HG02798 (cell line): ENCODE measurements around the gene MITF.

Experiments
- ATAC-seq: cut with Tn5 transposase; IDR thresholded peaks from one replicate; pipeline ENCODE4 v1.9.1; 2021; ENCODE audit warnings: mild to moderate bottlenecking; ENCODE audit not compliant: unreplicated experiment, poor library complexity

Gene MITF

DNA sequence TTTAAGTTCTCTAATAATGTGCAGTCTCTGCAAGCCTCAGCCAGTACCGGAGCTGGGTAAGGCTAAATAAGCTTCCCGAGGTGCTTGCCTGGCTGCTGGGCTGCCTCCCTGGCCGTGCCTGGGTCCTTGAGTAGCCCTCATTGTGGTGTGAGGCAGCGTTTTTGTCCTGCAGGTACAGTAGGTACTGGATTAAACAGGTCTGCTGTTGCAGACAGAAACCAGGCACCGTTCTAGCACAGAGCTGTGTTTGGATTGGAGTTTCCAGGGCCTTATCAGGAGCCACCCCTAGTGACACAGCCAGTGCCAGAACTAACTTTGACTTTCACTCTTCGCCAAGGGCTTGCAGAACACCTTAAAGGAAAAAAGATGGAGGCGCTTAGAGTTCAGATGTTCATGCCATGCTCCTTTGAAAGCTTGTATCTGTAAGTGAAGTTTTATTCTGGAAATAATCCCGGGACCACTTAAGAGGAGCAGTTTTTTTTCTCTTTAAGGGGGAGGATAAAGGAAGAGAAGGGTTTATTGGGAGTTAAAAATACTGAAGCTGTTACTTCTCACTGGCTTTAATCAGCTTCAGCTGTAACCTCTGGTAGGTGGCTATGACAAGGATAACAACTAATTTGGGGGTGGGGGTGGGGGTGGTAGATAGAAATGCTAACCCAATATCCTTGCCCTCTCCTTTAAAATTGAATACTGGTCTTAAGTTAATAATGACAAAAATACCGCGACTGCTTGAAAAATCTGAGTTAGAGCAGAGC is 126.8 kb downstream of the MITF start:
- ATAC-seq: no peak

DNA sequence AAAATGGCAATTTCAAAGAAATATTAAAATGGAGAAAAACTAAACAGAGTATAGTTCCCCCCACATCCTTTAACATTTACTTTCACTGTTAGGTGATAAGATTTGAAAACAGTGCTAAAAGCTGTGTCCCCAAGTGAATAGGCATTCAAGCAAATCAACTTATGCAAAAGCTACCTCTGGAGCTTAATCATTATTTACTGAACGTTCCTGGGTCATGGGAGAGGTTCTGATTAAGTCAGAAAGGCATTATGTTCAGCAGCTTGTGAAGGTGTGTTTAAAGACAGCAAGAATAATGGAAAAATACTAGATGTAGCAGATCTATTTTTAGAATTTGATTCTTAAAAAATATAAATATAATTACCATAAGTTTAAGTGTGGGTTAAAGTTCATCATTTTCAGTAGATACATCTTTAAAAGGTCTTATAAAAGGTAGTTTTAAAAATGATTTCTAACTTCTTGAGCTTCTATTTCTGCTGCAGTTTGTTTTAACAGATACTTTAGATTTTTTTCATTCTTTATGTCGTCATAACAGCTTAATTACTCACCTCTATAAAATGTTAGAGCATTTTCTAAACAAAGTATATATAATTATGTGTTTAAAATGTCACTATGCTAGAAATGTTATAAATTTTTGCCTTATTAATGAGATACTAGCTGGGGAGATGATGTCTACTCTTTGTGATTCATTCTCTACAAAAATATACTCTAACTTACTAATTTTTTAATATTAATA is 127.9 kb downstream of the MITF start:
- ATAC-seq: no peak

- no peak for ATAC-seq
Observed at GRCh38 chr3:69867941-69868505, 128.8 kb downstream of the MITF start.

- no peak for ATAC-seq
Observed at GRCh38 chr3:69868841-69869420, 129.7 kb downstream of the MITF start.

DNA sequence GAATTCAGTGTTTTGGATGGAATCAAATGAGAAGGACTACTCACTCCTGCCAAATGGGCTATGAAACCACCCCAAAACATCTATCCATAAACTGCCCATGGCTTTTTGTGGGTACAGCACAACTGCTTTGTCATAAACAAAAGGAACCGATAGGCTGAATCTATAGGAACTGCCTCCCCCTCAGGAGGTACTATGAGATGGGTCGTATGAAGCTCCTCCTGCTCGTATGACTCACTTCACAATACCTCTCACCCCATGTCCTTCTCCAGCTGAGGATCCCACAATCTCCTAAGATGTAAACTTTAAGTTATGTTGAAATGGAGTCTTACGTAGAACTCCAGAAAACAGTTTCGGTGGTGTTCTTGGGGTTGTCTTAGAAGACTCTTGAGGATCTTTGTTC is 130.4 kb downstream of the MITF start:
- ATAC-seq: no peak

- no peak for ATAC-seq
Observed at GRCh38 chr3:69871251-69871650, 132.0 kb downstream of the MITF start.

- ATAC-seq: no peak
Observed at GRCh38 chr3:69871868-69872267, 132.6 kb downstream of the MITF start.

DNA sequence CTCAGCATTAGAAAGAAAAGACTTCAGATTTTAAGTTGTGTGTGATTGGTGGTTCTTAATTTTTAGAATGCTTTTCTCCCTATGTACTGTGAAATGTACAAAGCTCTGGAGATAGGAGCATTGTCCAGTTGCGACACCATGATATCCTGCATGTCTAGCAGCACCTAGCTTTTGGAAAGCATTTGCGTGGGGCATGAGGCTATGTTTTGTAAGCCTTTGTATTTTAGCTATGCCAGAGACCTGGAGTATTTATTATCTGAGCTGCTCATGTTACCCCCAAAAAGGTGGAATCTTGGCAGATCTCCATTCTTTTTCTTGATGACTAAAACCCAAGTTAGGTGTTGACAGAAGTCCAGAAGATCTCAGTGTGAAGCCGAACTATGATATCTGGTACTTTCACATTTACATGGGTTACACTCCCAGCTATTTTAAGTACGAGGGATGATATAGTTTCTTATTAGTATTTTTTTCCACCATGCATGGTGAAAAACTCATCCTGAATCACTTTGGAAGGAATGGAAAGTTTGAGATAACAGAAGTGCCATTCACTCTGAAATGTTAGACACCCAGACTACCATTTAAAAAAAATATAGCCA is 133.6 kb downstream of the MITF start:
- ATAC-seq: no peak

GRCh38 chr3:69876073-69876472 is 136.8 kb downstream of the MITF start:
- no peak for ATAC-seq

DNA sequence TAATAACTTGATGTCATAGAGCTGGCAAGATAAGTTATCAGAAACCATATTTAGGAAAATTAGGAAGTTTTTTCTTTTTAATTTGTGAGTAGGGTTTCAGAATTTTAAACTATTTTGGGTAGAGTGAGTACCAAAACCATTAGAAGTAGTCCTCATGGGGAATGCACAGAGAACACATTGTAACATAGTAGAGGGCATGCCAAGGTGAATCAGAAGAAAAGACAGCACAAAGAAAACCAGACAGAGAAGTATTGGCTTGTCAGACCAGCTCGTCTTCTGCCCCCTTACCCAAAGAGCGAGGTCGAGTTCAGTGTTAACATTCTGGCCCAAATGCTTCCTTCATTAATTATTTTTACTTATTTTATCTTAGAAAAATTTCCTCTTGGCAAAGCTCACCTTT is 139.0 kb downstream of the MITF start:
- no peak for ATAC-seq

- no peak for ATAC-seq
Observed at GRCh38 chr3:69879051-69879450, 139.8 kb downstream of the MITF start.

DNA sequence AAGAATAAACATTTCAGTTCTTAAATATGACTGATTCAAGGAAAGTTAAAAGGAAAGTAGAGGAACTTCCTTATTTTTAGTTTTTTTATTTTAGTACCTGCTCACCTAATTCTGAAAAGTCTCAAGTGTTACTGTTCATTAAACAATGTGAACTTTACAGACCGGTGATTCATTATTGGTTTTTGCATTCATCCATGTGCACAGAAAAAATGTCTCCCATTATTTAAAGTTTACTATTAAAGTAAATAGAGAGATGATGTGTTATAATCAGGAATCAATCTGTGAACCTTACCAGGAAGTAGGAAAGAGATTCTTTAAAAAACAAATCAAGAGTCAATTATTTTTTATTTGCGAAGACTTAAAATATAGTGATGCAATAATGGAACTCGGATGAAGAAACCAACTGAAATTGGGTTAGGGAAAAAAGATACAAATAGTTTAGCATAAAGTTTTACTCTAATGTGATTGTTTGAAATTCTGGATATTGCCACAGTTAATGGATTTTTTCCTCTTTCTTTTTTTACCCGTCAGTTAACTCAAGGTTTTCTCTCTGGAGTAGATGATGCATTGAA is 140.9 kb downstream of the MITF start:
- no peak for ATAC-seq

DNA sequence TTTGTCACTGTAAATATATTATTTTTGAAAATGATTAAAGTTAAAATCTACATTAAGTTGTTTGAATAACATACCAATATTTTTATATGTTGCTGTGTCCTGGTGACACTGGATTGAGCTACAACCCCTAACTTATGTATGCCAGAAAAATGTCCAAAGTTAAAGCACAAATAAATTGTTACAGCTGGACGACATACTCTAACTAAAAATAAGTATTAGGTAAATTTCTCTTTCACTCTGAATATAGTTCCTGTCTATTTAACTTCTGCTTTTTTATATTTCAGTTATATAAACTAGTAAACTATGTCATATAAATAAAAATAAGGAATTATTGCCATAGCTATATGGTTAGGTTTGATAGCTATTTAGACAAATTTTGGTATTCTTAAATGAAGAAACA is 141.8 kb downstream of the MITF start:
- ATAC-seq: no peak

GRCh38 chr3:69881756-69882428 is 142.6 kb downstream of the MITF start:
- ATAC-seq: no peak

- no peak for ATAC-seq
Observed at GRCh38 chr3:69882560-69882959, 143.3 kb downstream of the MITF start.

DNA sequence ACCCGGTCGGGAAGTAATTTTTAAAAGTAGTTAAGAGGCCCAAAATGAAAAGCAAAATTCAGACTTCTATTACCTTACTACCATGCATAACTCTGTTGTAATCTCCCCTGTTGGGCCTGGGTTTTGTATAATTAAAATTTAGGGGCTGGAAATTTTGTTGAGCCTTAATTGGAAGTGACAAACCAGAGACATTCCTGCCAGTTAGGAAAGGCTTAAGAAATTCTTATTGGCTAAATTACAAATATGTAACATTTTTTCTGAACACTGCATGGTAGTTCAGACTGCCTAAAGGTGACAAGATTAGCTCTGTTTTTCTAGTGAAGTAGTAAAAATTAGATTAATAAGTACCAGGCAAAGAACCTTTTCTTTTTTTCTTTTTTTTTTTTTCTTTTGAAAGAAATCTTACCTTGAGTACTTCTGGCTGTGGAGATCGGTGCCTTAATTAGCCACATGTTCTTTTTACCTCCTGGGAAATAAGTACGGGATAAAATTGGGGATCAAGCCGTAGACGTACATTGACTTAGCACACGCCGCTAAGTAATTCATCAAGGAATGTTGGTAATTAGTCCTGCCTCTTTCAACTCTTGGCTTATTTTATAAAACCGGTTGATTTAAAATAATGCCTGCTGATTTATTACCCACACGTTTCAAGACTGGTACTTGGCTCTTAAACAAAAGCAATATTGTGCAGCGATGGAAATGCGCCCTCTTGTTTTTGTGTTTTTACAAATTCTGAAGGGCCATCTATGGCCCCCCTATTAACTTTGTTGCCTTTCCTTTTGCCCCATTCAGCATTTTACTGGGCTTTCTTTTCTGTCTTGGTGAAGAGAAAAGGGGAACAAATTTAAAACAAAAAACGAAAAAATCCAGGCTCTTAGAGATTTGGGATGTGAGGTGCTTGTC is 149.0 kb downstream of the MITF start:
- ATAC-seq: no peak

DNA sequence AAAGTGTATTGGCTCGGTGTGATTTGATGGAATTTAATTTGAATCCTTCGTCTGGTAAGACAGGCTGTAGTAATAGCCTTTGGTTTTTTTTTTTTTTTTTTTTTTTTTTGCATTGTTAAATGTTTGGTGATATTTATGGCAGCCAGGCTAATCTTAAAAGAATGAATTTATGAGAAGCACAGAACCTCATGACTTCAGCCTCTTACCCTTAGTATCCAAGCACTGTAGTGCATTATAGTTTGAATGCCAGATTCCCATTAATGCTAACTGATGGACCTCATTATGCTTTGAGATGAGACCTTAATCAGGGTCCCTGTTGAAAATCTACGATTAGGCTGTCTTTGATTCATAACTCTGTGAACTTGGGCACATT is 149.7 kb downstream of the MITF start:
- ATAC-seq: no peak

GRCh38 chr3:69890084-69890483 is 150.8 kb downstream of the MITF start:
- no peak for ATAC-seq

DNA sequence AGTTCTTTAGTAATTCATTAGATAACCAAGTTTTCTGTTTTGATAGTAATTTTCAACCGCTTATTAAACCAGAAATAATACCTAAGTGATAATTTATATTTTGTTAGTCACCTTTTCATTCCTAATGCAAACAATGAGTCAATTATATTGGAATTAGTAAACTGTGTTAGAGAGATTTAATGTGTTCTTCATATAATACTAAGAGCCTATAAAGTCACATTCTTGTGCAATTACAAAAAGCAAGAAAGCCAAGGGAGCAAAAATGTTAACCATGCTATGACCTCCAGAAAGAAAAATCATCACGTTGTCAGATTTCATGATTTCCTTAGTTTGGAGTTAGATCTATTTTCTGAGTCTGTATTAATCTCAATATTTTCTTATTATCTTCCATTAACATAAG is 151.4 kb downstream of the MITF start:
- no peak for ATAC-seq
